HCT116 (cell line): ENCODE results near the gene CCDC126. TPM values are rescaled to one million over a fixed set of nuclear protein-coding genes. Genes with fewer than 3 reads are reported as not detected.

Source experiments
- ATAC-seq: fragments of 200-7000 bp; cut with Tn5 transposase; 2 replicates; pipeline ENCODE4 v1.9.1; 2020; ENCODE audit warnings: mild to moderate bottlenecking, moderate library complexity
- BruUV-seq: library from RNA; stranded (reverse); fragments of 400-500 nt; replicated peaks from 2 replicates; lab custom pipeline; 2021; lab: Mats Ljungman, UMichigan
- CTCF ChIA-PET: fragments of 300-600 bp; sonication (Branson Sonifier 250); formaldehyde crosslinking; loops from one replicate; lab custom pipeline; 2021; ENCODE audit warnings: antibody characterized with exemption; lab: Charles Lee
- POLR2A ChIA-PET: fragments of 300-600, 350-600 bp; sonication (Branson Sonifier 250); formaldehyde crosslinking; loops from one replicate; lab custom pipeline; 2021; ENCODE audit warnings: antibody characterized with exemption; lab: Charles Lee
- RAD21 ChIA-PET, 2 experiments: fragments of 300-600 bp; sonication (Branson Sonifier 250); formaldehyde crosslinking; loops; one replicate each; lab custom pipeline; 2023; ENCODE audit warnings: low total read pairs in 2 of 2; ENCODE audit not compliant: uncharacterized antibody in 2 of 2, unreplicated experiment in 2 of 2, low non-redundant PET in 1 of 2; lab: Charles Lee
- DNase-seq: peaks from one replicate; pipeline ENCODE4 v3.0.0-alpha.2; 2010; ENCODE audit warnings: low read depth, low spot score
- H2AFZ ChIP-seq: fragments of 200-600 bp; shearing (Covaris generic), sonication (generic); 2 replicates; pipeline ENCODE4 v1.6.1; 2017; ENCODE audit warnings: low read depth, mixed run types, mixed read lengths, antibody characterized with exemption, low read length; ENCODE audit not compliant: poor library complexity, severe bottlenecking
- H3K27ac ChIP-seq: 2 replicates; pipeline ENCODE4 v1.5.1; 2012; ENCODE audit warnings: low read depth, low read length
- H3K27me3 ChIP-seq: fragments of 200-600 bp; sonication (generic); 2 replicates; pipeline ENCODE4 v1.6.1; 2016; ENCODE audit warnings: mixed run types, low read length, mixed read lengths; ENCODE audit not compliant: insufficient read depth
- H3K36me3 ChIP-seq, 2 experiments: fragments of 200-500 bp in 1 of 2; fragments of 200-600 bp in 1 of 2; sonication (Bioruptor generic) in 1 of 2; sonication (generic) in 1 of 2; 2 replicates each; pipeline versions ENCODE4 v1.5.1 to v1.6.1; 2014 to 2016; ENCODE audit warnings: low read length in 2 of 2, inconsistent platforms in 1 of 2, mixed read lengths in 1 of 2, mixed run types in 1 of 2; ENCODE audit not compliant: insufficient read depth in 2 of 2, control insufficient read depth in 1 of 2
- H3K4me1 ChIP-seq, 2 experiments: fragments of 200-600 bp in 1 of 2; sonication (generic) in 1 of 2; 2 replicates each; pipeline versions ENCODE4 v1.5.1 to v1.6.1; 2012 to 2017; ENCODE audit warnings: low read length in 2 of 2, inconsistent platforms in 1 of 2, mild to moderate bottlenecking in 1 of 2, mixed read lengths in 1 of 2, mixed run types in 1 of 2, moderate library complexity in 1 of 2; ENCODE audit not compliant: insufficient read depth in 2 of 2, control insufficient read depth in 1 of 2
- H3K4me2 ChIP-seq: fragments of 200-600 bp; sonication (generic); 2 replicates; pipeline ENCODE4 v1.6.1; 2017; ENCODE audit warnings: mixed run types, low read length, mixed read lengths
- H3K4me3 ChIP-seq, 2 experiments: fragments of 200-600 bp in 1 of 2; sonication (generic) in 1 of 2; replicated peaks in 1 of 2; 2 replicates each; pipeline ENCODE4 v1.5.1; 2011 to 2016; ENCODE audit warnings: low read length in 2 of 2, control low read depth in 1 of 2, low read depth in 1 of 2, mild to moderate bottlenecking in 1 of 2, mixed read lengths in 1 of 2, mixed run types in 1 of 2
- H3K79me2 ChIP-seq: fragments of 200-600 bp; sonication (generic); 2 replicates; pipeline ENCODE4 v1.6.1; 2017; ENCODE audit warnings: mild to moderate bottlenecking, mixed run types, low read length, moderate library complexity, mixed read lengths; ENCODE audit not compliant: insufficient read depth
- H3K9ac ChIP-seq: fragments of 200-600 bp; sonication (generic); 2 replicates; pipeline ENCODE4 v1.6.1; 2016; ENCODE audit warnings: low read length, mixed read lengths
- H3K9me2 ChIP-seq: fragments of 200-600 bp; sonication (generic), shearing (Covaris generic); 2 replicates; pipeline ENCODE4 v1.6.1; 2017; ENCODE audit warnings: mixed run types, mild to moderate bottlenecking, moderate library complexity; ENCODE audit not compliant: insufficient read depth
- H3K9me3 ChIP-seq, 2 experiments: fragments of 200-500 bp in 1 of 2; fragments of 200-600 bp in 1 of 2; sonication (Bioruptor generic) in 1 of 2; sonication (generic) in 1 of 2; 2 replicates each; pipeline ENCODE4 v1.6.1; 2014 to 2017; ENCODE audit warnings: low read length in 2 of 2, mixed read lengths in 2 of 2, inconsistent platforms in 1 of 2, low read depth in 1 of 2, mild to moderate bottlenecking in 1 of 2, mixed run types in 1 of 2, moderate library complexity in 1 of 2; ENCODE audit not compliant: control insufficient read depth in 1 of 2, insufficient read depth in 1 of 2
- H4K20me1 ChIP-seq: fragments of 200-600 bp; sonication (generic), shearing (Covaris generic); 2 replicates; pipeline ENCODE4 v1.6.1; 2017; ENCODE audit warnings: mixed run types, mild to moderate bottlenecking, moderate library complexity; ENCODE audit not compliant: insufficient read depth
- CBX3 ChIP-seq: IDR thresholded peaks from 2 replicates; pipeline ENCODE4 v1.6.1; 2012; ENCODE audit warnings: low read depth
- EZH2 ChIP-seq: fragments of 200-600 bp; sonication (generic); IDR thresholded peaks from 2 replicates; pipeline ENCODE4 v1.6.1; 2017; ENCODE audit warnings: antibody characterized with exemption, mixed run types
- FOSL1 ChIP-seq: IDR thresholded peaks from 2 replicates; pipeline ENCODE4 v1.6.1; 2012; ENCODE audit warnings: low read depth
- RAD21 ChIP-seq: IDR thresholded peaks from 2 replicates; pipeline ENCODE4 v1.6.1; 2012; ENCODE audit warnings: low read depth, mild to moderate bottlenecking
- SP1 ChIP-seq: IDR thresholded peaks from 2 replicates; pipeline ENCODE4 v1.6.1; 2012; ENCODE audit warnings: low read depth
- TCF7L2 ChIP-seq: IDR thresholded peaks from 2 replicates; pipeline ENCODE4 v1.7.0; 2011; ENCODE audit warnings: borderline replicate concordance, inconsistent platforms; ENCODE audit not compliant: insufficient read depth, insufficient read length; ENCODE audit errors: extremely low read depth
- ZNF274 ChIP-seq: fragments of 200-500 bp; sonication (Bioruptor generic); IDR thresholded peaks from 2 replicates; pipeline ENCODE4 v1.6.1; 2014; ENCODE audit warnings: mild to moderate bottlenecking, low read depth, low read length, inconsistent platforms
- intact Hi-C: fragments of 100-400 bp; cut with micrococcal nuclease; formaldehyde crosslinking; loops from 2 replicates; pipeline ENCODE4 v1.10.0; 2022
- total RNA-seq: library from RNA; stranded (reverse); gene quantifications from one replicate; pipeline ENCODE4 v1.2.1, GENCODE V29; 2021; ENCODE audit not compliant: unreplicated experiment
- TF ChIP-seq, protein P1 (sequence below): IDR thresholded peaks from 2 replicates; pipeline ENCODE4 v1.6.1; 2012

The CCDC126 gene
- total RNA-seq, 1 experiment from 2014 or later: 5.0 TPM

DNA sequence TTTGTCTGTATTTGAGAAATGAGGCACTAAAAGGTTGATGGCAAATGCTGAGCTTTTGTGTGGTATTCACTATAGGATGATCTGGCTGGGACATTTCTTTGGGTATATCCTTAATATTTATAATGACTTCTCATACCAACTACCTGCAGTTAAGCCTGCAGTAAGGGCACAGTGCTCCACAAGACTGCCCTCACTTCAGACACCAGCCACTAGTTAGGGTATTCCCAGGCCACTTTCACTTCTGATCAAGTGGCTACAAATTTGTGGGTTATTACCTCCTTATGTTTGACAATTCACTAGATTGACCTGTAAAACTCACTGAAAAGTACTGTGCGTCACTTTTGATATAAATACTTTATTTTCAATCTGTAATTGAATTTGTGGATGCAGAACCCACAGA is 20.3 kb downstream of the CCDC126 start:
- no peaks in the 10 kb centered on the region for H3K36me3 ChIP-seq
- no peak for ATAC-seq
- no peak overlapping the region for H3K27ac ChIP-seq
- no peaks in the 10 kb centered on the region for H3K9me2 ChIP-seq
- H3K4me1 ChIP-seq: no peaks in the 10 kb centered on the region
- H3K27me3 ChIP-seq: no peaks in the 10 kb centered on the region
- intact Hi-C loops: no loop called here
- no peak for TF ChIP-seq CBX3
- TF ChIP-seq ZNF274: no peak
- no peak for TF ChIP-seq EZH2
- TF ChIP-seq TCF7L2: no peak
- TF ChIP-seq RAD21: no peak
- no peak for TF ChIP-seq FOSL1
- TF ChIP-seq, protein P1, sequence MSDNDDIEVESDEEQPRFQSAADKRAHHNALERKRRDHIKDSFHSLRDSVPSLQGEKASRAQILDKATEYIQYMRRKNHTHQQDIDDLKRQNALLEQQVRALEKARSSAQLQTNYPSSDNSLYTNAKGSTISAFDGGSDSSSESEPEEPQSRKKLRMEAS: no peak
- 0 out of 4 replicates have a peak, but pooled peaks cover 0 to 5% of the 10 kb centered on the region in 2 experiments for H3K9me3 ChIP-seq
- ChIA-PET CTCF (no interaction called here), RAD21 (interaction anchor here in 1 of 2 experiments (0.7 kb wide), 1 partner anchor 1338 kb away, joined by 3 read pairs; no protein-coding TSS in a partner anchor), POLR2A (interaction anchor here (0.7 kb wide), 1 partner anchor 220 kb away, joined by 3 read pairs; no protein-coding TSS in a partner anchor)
- no peak for DNase-seq
- H3K4me2 ChIP-seq: no peak overlapping the region
- H4K20me1 ChIP-seq: no peaks in the 10 kb centered on the region
- no peak overlapping the region for H3K9ac ChIP-seq
- H3K4me3 ChIP-seq: no peak overlapping the region
- no peak overlapping the region for H2AFZ ChIP-seq
- no peaks in the 10 kb centered on the region for H3K79me2 ChIP-seq
- BruUV-seq: no TSS peak

DNA sequence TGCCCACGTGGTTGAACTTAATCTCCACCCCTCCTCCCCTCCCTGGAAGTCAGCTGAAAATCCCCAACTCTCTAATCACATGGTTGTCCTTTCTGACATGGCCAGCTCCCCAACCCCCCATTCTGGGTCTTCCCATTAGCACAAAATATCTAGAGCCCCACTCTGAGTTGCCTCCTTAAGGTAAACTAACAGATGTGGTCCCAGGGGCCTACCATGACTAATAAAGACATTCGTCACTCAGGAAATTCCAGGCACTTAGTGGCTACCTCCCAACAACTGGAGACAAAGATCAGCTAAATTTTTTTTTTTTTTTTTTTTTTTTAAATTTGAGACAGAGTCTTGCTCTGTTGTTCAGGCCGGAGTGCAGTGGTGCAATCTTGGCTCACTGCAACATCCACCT is 21.1 kb downstream of the CCDC126 start:
- intact Hi-C loops: no loop called here
- Histone ChIP-seq H4K20me1 (no peaks in the 10 kb centered on the region), H3K4me1 (no peaks in the 10 kb centered on the region), H3K9ac (no peak overlapping the region), H3K27ac (no peak overlapping the region), H3K4me2 (no peak overlapping the region), H3K9me2 (no peaks in the 10 kb centered on the region), H3K36me3 (no peaks in the 10 kb centered on the region), H3K79me2 (no peaks in the 10 kb centered on the region), H2AFZ (no peak overlapping the region), H3K27me3 (no peaks in the 10 kb centered on the region), H3K9me3 (0 out of 4 replicates have a peak, but pooled peaks cover 0 to 5% of the 10 kb centered on the region in 2 experiments)
- RAD21 ChIA-PET: no interaction called here
- no peak for DNase-seq
- no TSS peak for BruUV-seq
- POLR2A ChIA-PET: no interaction called here
- TF ChIP-seq SP1: no peak
- TF ChIP-seq, all 23 proteins: peak for 0
- CTCF ChIA-PET: no interaction called here
- no peak for ATAC-seq
- no peak overlapping the region for H3K4me3 ChIP-seq
